ENCODE results near the gene DGKD.

DNA sequence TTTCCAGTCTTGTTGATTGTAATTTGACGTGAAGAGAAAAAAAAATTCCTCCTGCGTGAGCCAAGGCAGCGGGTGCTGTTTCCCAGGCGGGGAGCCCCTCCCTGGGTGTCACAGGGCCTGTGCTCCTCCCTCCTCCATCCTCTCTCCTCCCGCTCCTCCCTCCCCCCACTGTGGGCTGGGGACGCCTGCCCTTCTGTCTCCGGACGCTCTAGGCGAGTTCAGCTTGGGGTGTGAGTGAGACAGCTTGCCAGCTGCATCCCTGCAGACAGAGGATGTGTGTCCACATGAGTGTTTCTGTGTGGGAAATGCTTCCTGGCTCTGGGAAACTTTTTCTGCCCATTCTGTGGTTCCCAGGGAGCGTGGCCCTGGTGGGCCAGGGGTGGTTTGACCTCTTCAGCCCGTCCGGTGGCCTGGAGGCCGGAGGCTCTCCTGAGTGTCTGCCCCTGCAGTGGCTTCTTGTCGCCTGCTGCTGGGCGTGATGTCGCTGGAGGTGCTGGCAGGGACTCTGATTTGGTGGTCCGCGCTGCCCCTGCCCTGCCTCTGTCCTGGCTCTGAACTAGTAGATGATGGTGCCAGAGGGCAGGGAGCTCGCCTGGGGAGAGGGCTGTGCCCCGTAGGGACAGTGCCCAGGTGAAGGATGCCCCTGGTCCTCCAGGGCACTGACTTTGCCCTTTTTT is 115.9 kb downstream of the DGKD start:
- TF ChIP-seq, protein P1, sequence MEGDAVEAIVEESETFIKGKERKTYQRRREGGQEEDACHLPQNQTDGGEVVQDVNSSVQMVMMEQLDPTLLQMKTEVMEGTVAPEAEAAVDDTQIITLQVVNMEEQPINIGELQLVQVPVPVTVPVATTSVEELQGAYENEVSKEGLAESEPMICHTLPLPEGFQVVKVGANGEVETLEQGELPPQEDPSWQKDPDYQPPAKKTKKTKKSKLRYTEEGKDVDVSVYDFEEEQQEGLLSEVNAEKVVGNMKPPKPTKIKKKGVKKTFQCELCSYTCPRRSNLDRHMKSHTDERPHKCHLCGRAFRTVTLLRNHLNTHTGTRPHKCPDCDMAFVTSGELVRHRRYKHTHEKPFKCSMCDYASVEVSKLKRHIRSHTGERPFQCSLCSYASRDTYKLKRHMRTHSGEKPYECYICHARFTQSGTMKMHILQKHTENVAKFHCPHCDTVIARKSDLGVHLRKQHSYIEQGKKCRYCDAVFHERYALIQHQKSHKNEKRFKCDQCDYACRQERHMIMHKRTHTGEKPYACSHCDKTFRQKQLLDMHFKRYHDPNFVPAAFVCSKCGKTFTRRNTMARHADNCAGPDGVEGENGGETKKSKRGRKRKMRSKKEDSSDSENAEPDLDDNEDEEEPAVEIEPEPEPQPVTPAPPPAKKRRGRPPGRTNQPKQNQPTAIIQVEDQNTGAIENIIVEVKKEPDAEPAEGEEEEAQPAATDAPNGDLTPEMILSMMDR (IDR thresholded peaks at IDR 0.05 in 4 of 5, conservative IDR thresholded peaks at IDR 0.05 in 1 of 5), result no peak
- no peak for TF ChIP-seq POLR2A (IDR thresholded peaks at IDR 0.05)
